ENCODE measurements around the gene ANK3. TPM values are rescaled to one million over a fixed set of nuclear protein-coding genes. Genes with fewer than 3 reads are reported as not detected.

ANK3 gene
- total and polyA plus RNA-seq, 2 experiments from 2014 or later: 44.9 to 95.8 TPM

GRCh38 chr10:60207894-60208293, 181.8 kb downstream of the ANK3 start:
- no peak for DNase-seq (ENCODE audit: low read depth in 1 of 2, low spot score in 1 of 2)
- Histone ChIP-seq H3K4me3 (no peak overlapping the region), H3K36me3 (no peaks in the 10 kb centered on the region), H3K27me3 (no peaks in the 10 kb centered on the region), H3K9me3 (ENCODE audit: low read depth) (no peaks in the 10 kb centered on the region), H3K27ac (no peak overlapping the region), H3K4me1 (ENCODE audit: low read depth) (peaks cover 2% of the 10 kb centered on the region)
- TF ChIP-seq, protein P1, sequence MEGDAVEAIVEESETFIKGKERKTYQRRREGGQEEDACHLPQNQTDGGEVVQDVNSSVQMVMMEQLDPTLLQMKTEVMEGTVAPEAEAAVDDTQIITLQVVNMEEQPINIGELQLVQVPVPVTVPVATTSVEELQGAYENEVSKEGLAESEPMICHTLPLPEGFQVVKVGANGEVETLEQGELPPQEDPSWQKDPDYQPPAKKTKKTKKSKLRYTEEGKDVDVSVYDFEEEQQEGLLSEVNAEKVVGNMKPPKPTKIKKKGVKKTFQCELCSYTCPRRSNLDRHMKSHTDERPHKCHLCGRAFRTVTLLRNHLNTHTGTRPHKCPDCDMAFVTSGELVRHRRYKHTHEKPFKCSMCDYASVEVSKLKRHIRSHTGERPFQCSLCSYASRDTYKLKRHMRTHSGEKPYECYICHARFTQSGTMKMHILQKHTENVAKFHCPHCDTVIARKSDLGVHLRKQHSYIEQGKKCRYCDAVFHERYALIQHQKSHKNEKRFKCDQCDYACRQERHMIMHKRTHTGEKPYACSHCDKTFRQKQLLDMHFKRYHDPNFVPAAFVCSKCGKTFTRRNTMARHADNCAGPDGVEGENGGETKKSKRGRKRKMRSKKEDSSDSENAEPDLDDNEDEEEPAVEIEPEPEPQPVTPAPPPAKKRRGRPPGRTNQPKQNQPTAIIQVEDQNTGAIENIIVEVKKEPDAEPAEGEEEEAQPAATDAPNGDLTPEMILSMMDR (IDR thresholded peaks at IDR 0.05; ENCODE audit: low read depth, low read length): no peak

DNA sequence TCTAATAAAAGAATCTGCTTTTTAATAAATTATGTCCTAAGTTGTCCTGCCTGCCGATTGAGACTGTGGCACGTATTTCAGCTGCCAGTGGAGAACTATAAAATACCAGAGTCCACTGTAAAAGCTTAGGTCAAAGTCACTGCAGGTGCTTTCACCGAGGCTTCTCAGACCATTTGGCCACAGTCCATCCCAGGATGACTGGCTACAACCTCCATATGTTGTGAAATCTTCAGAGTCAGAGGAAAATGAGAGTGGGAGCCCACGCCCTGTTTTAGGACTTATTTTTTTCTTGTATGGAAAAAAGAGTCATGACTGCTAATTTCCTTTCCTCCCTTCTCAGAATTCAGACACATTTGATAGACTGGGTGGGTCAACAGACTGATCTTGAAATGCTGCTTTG, 182.9 kb downstream of the ANK3 start:
- TF ChIP-seq, protein P1 (IDR thresholded peaks at IDR 0.05; ENCODE audit: low read depth, low read length): no peak
- no peak overlapping the region for H3K27ac ChIP-seq
- no peaks in the 10 kb centered on the region for H3K4me1 ChIP-seq (ENCODE audit: low read depth)
- H3K36me3 ChIP-seq: no peaks in the 10 kb centered on the region
- DNase-seq (ENCODE audit: low read depth in 1 of 2, low spot score in 1 of 2): peak in 1 of 2 donors; percentile 34
- H3K9me3 ChIP-seq (ENCODE audit: low read depth): no peaks in the 10 kb centered on the region
- H3K4me3 ChIP-seq: no peak overlapping the region
- H3K27me3 ChIP-seq: no peaks in the 10 kb centered on the region

GRCh38 chr10:60205741-60206140, 183.9 kb downstream of the ANK3 start:
- no peaks in the 10 kb centered on the region for H3K9me3 ChIP-seq (ENCODE audit: low read depth)

DNA sequence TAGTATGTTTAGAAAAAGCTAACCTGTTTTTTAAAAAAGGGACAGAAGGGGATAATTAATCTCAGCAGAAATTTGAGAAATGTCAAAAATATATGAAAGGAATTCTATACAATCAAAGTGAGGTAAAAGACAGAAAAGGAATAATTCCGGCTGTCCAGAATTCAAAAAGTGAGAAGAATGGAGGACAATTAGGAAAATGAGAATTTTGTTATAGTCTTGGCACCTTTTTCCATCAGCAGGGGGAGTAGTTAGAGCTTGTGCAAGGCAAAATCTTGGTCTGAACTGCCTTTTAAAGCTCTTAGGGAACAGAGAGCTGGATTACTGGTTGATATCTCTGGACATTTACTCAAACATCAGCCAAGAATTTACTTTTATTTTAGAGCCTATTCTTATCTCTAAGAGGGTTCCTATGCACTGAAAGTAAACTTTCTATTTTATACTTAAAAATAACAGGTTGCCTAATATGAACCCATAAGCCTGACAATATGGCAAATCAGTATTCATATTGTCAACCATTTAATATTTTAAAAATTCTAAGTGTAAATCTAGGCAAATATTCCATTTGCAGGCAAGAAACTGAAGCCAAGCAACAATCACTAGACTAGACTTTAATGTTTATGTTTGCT, 185.6 kb downstream of the ANK3 start:
- Histone ChIP-seq H3K4me1 (ENCODE audit: low read depth) (no peaks in the 10 kb centered on the region), H3K9me3 (ENCODE audit: low read depth) (no peaks in the 10 kb centered on the region), H3K4me3 (no peak overlapping the region), H3K27ac (no peak overlapping the region), H3K36me3 (no peaks in the 10 kb centered on the region), H3K27me3 (no peaks in the 10 kb centered on the region)
- TF ChIP-seq, protein P1 (IDR thresholded peaks at IDR 0.05; ENCODE audit: low read depth, low read length): peak; percentile 79
- peak; percentile 59 to 75 for DNase-seq (ENCODE audit: low read depth in 1 of 2, low spot score in 1 of 2)

More at GRCh38 chr10:60205741-60206140, 183.9 kb downstream of the ANK3 start:
- no peaks in the 10 kb centered on the region for H3K27me3 ChIP-seq
- H3K4me1 ChIP-seq (ENCODE audit: low read depth): no peaks in the 10 kb centered on the region
- no peak overlapping the region for H3K27ac ChIP-seq
- H3K36me3 ChIP-seq: no peaks in the 10 kb centered on the region
- TF ChIP-seq, protein P1 (IDR thresholded peaks at IDR 0.05; ENCODE audit: low read depth, low read length): no peak
- no peak for DNase-seq (ENCODE audit: low read depth in 1 of 2, low spot score in 1 of 2)
- H3K4me3 ChIP-seq: no peak overlapping the region

- DNase-seq (ENCODE audit: low read depth in 1 of 2, low spot score in 1 of 2): no peak
- Histone ChIP-seq H3K4me3 (no peak overlapping the region), H3K36me3 (peaks cover 7% of the 10 kb centered on the region), H3K9me3 (ENCODE audit: low read depth) (no peaks in the 10 kb centered on the region), H3K4me1 (ENCODE audit: low read depth) (peaks cover 10% of the 10 kb centered on the region), H3K27ac (no peak overlapping the region), H3K27me3 (no peaks in the 10 kb centered on the region)
- TF ChIP-seq, protein P1 (IDR thresholded peaks at IDR 0.05; ENCODE audit: low read depth, low read length): no peak
These were observed 189.0 kb downstream of the ANK3 start for GRCh38 chr10:60200682-60201053.

All from cardiac muscle cell (in vitro differentiated cells and primary cell).